ENCODE measurements around the gene SCN4A. TPM values are rescaled to one million over a fixed set of nuclear protein-coding genes. Genes with fewer than 3 reads are reported as not detected.
A peak's percentile ranks its signal among the peaks of the same experiment; 100 is the strongest.
"Not testable (repeated sequence)": the region's sequence is repeated elsewhere in the genome, so short reads cannot be mapped to it uniquely, and the experiment has no call there.

The SCN4A gene
- total and polyA plus RNA-seq, 7 donors = 3.8 to 137 (median 45.9) TPM

GRCh38 chr17:63907161-63907778 lies 65.4 kb downstream of the SCN4A start:
- H3K4me3 ChIP-seq; H3K27ac ChIP-seq; H3K4me1 ChIP-seq; H3K27me3 ChIP-seq (ENCODE audit: insufficient read depth in 3 of 3, low read length in 2 of 3); intact Hi-C loops (cut with DNase I); H3K9me3 ChIP-seq; H3K36me3 ChIP-seq (ENCODE audit: insufficient read depth in 1 of 2, low read depth in 1 of 2); DNase-seq: not testable (repeated sequence)
- WGBS, 3 donors = 56 to 58% (median 57%) methylated on average over 10 to 11 of the region's 12 CpGs
- peak; percentile 16 for TF ChIP-seq CTCF (IDR thresholded peaks at IDR 0.05)
- peak in 3 of 4 donors; percentile 51 to 66 (median 56) for ATAC-seq

GRCh38 chr17:63904796-63905195 lies 67.9 kb downstream of the SCN4A start:
- not testable (repeated sequence) for H3K4me1 ChIP-seq; H3K27ac ChIP-seq; H3K36me3 ChIP-seq (ENCODE audit: insufficient read depth in 1 of 2, low read depth in 1 of 2); ATAC-seq; H3K4me3 ChIP-seq; H3K27me3 ChIP-seq (ENCODE audit: insufficient read depth in 3 of 3, low read length in 2 of 3); DNase-seq; H3K9me3 ChIP-seq
- intact Hi-C loops (cut with DNase I) = loop anchor here in 1 of 2 donors (5.0 kb wide), 1 partner anchor 233 kb away; no protein-coding TSS in a partner anchor
- WGBS, 3 donors = 91 to 95% (median 94%) methylated on average over 8 of the region's 8 CpGs

- H3K9me3 ChIP-seq; H3K36me3 ChIP-seq (ENCODE audit: insufficient read depth in 1 of 2, low read depth in 1 of 2); H3K27me3 ChIP-seq (ENCODE audit: insufficient read depth in 3 of 3, low read length in 2 of 3); H3K27ac ChIP-seq; H3K4me3 ChIP-seq; DNase-seq; H3K4me1 ChIP-seq: not testable (repeated sequence)
- peak in 3 of 4 donors; percentile 24 to 56 (median 36) for ATAC-seq
- intact Hi-C loops (cut with DNase I) = loop anchor here in 1 of 2 donors (5.0 kb wide), 1 partner anchor 234 kb away; no protein-coding TSS in a partner anchor
- peak; percentile 42 for TF ChIP-seq CTCF (IDR thresholded peaks at IDR 0.05)
- 31 to 40% (median 38%) methylated on average over 5 of the region's 5 CpGs for WGBS, 3 donors
These were observed 68.9 kb downstream of the SCN4A start for GRCh38 chr17:63903787-63904201.

GRCh38 chr17:63901971-63902370 lies 70.7 kb downstream of the SCN4A start:
- intact Hi-C loops (cut with DNase I) = loop anchor here in 1 of 2 donors (5.0 kb wide), 1 partner anchor 235 kb away; no protein-coding TSS in a partner anchor
- H3K4me1 ChIP-seq = not testable (repeated sequence)
- 47 to 60% (median 53%) methylated on average over 2 of the region's 2 CpGs for WGBS, 3 donors

GRCh38 chr17:63898899-63899798 lies 73.6 kb downstream of the SCN4A start:
- H3K4me3 ChIP-seq; H3K27me3 ChIP-seq (ENCODE audit: insufficient read depth in 3 of 3, low read length in 2 of 3); H3K9me3 ChIP-seq; DNase-seq; ATAC-seq; H3K4me1 ChIP-seq; H3K27ac ChIP-seq; intact Hi-C loops (cut with DNase I); H3K36me3 ChIP-seq (ENCODE audit: insufficient read depth in 1 of 2, low read depth in 1 of 2): not testable (repeated sequence)
- WGBS, 3 donors = 86 to 95% (median 90%) methylated on average over 6 of the region's 6 CpGs

More at GRCh38 chr17:63901971-63902370, 70.7 kb downstream of the SCN4A start:
- not testable (repeated sequence) for H3K27me3 ChIP-seq (ENCODE audit: insufficient read depth in 3 of 3, low read length in 2 of 3); H3K4me3 ChIP-seq; H3K9me3 ChIP-seq; DNase-seq; H3K27ac ChIP-seq; H3K36me3 ChIP-seq (ENCODE audit: insufficient read depth in 1 of 2, low read depth in 1 of 2); ATAC-seq

- H3K4me3 ChIP-seq; intact Hi-C loops (cut with DNase I); H3K27ac ChIP-seq; H3K36me3 ChIP-seq (ENCODE audit: insufficient read depth in 1 of 2, low read depth in 1 of 2); H3K4me1 ChIP-seq; H3K27me3 ChIP-seq (ENCODE audit: insufficient read depth in 3 of 3, low read length in 2 of 3); DNase-seq; H3K9me3 ChIP-seq; ATAC-seq: not testable (repeated sequence)
- WGBS, 3 donors = 84 to 87% (median 87%) methylated on average over 8 to 9 of the region's 14 CpGs
These were observed 76.0 kb downstream of the SCN4A start, which contains the start of gene CSH1 for GRCh38 chr17:63896524-63897354. TSS of gene CSH1 (minus strand) at chr17:63896574. CDS start at chr17:63896511, 63 bp downstream.

- H3K4me1 ChIP-seq; H3K27me3 ChIP-seq (ENCODE audit: insufficient read depth in 3 of 3, low read length in 2 of 3); H3K36me3 ChIP-seq (ENCODE audit: insufficient read depth in 1 of 2, low read depth in 1 of 2); H3K27ac ChIP-seq; ATAC-seq; intact Hi-C loops (cut with DNase I); H3K4me3 ChIP-seq; DNase-seq; H3K9me3 ChIP-seq: not testable (repeated sequence)
- WGBS, 3 donors = 91 to 95% (median 94%) methylated on average over 4 to 10 of the region's 10 CpGs
These were observed 77.9 kb downstream of the SCN4A start for GRCh38 chr17:63894821-63895220.

- H3K4me1 ChIP-seq; ATAC-seq; H3K4me3 ChIP-seq; DNase-seq; H3K36me3 ChIP-seq (ENCODE audit: insufficient read depth in 1 of 2, low read depth in 1 of 2); H3K27ac ChIP-seq; intact Hi-C loops (cut with DNase I); H3K27me3 ChIP-seq (ENCODE audit: insufficient read depth in 3 of 3, low read length in 2 of 3); H3K9me3 ChIP-seq: not testable (repeated sequence)
- 56 to 64% (median 62%) methylated on average over 3 of the region's 3 CpGs for WGBS, 3 donors
These were observed 78.7 kb downstream of the SCN4A start for GRCh38 chr17:63894021-63894420.

Measured in psoas muscle (tissue), 8 donors.